Caco-2 (cell line): ENCODE data around the gene CAVIN4. TPM values are rescaled to one million over a fixed set of nuclear protein-coding genes. Genes with fewer than 3 reads are reported as not detected.

Experiments used
- BruUV-seq: library from RNA; stranded (reverse); fragments of 400-500 nt; replicated peaks from 2 replicates; lab custom pipeline; 2021; lab: Mats Ljungman, UMichigan
- CTCF ChIA-PET: fragments of 300-600 bp; sonication (Branson Sonifier 250); formaldehyde crosslinking; loops from one replicate; lab custom pipeline; 2022; ENCODE audit warnings: antibody characterized with exemption; lab: Charles Lee
- POLR2A ChIA-PET: fragments of 300-600 bp; sonication (Branson Sonifier 250); formaldehyde crosslinking; loops from one replicate; lab custom pipeline; 2022; ENCODE audit warnings: antibody characterized with exemption; lab: Charles Lee
- DNase-seq, 2 experiments: peaks; one replicate each; pipeline versions ENCODE4 v3.0.0 to v3.0.0-alpha.2; 2020 to 2022
- H3K27me3 ChIP-seq: replicated peaks from 2 replicates; pipeline ENCODE4 v1.6.0; 2011; ENCODE audit warnings: low read length; ENCODE audit not compliant: control insufficient read depth, insufficient read depth
- H3K36me3 ChIP-seq: 2 replicates; pipeline ENCODE4 v1.5.1; 2011; ENCODE audit warnings: low read length; ENCODE audit not compliant: control insufficient read depth, insufficient read depth
- H3K4me1 ChIP-seq: fragments of 250-450 bp; sonication (Bioruptor Pico); 2 replicates; pipeline ENCODE4 v1.5.1; 2020; ENCODE audit warnings: mild to moderate bottlenecking
- H3K4me3 ChIP-seq: 2 replicates; pipeline ENCODE4 v1.5.1; 2011; ENCODE audit warnings: low read depth, mild to moderate bottlenecking, control low read depth, low read length
- H3K9me3 ChIP-seq: fragments of 250-450 bp; sonication (Bioruptor Pico); 2 replicates; pipeline ENCODE4 v1.5.1; 2020; ENCODE audit warnings: mild to moderate bottlenecking, moderate library complexity
- H3K27ac Mint-ChIP-seq: one replicate; pipeline ENCODE4 v1.8.0; 2022; ENCODE audit warnings: mixed read lengths; ENCODE audit not compliant: unreplicated experiment
- H3K27me3 Mint-ChIP-seq: one replicate; pipeline ENCODE4 v1.8.0; 2022; ENCODE audit warnings: mixed read lengths; ENCODE audit not compliant: insufficient read depth, unreplicated experiment
- H3K36me3 Mint-ChIP-seq: one replicate; pipeline ENCODE4 v1.8.0; 2022; ENCODE audit warnings: mild to moderate bottlenecking, mixed read lengths; ENCODE audit not compliant: insufficient read depth, unreplicated experiment
- H3K4me1 Mint-ChIP-seq: one replicate; pipeline ENCODE4 v1.8.0; 2022; ENCODE audit warnings: low read depth, mixed read lengths; ENCODE audit not compliant: unreplicated experiment
- H3K4me3 Mint-ChIP-seq: one replicate; pipeline ENCODE4 v1.8.0; 2022; ENCODE audit warnings: mild to moderate bottlenecking, moderate library complexity, mixed read lengths; ENCODE audit not compliant: unreplicated experiment
- H3K9me3 Mint-ChIP-seq: one replicate; pipeline ENCODE4 v1.8.0; 2022; ENCODE audit warnings: mixed read lengths; ENCODE audit not compliant: unreplicated experiment
- CTCF ChIP-seq, 2 experiments: fragments of 200-600 bp in 1 of 2; IDR thresholded peaks; 1 replicate in 1 of 2; 2 replicates in 1 of 2; pipeline versions ENCODE4 v1.5.1 to v1.8.0; 2011 to 2022; ENCODE audit warnings: antibody characterized with exemption in 1 of 2, control low read depth in 1 of 2, inconsistent platforms in 1 of 2, low read depth in 1 of 2, low read length in 1 of 2, mild to moderate bottlenecking in 1 of 2, moderate library complexity in 1 of 2; ENCODE audit not compliant: insufficient read depth in 1 of 2, severe bottlenecking in 1 of 2, unreplicated experiment in 1 of 2
- intact Hi-C: fragments of 100-400 bp; cut with micrococcal nuclease; formaldehyde crosslinking; loops from one replicate; pipeline ENCODE4 v1.10.0; 2022; ENCODE audit not compliant: unreplicated experiment
- total RNA-seq: library from RNA; stranded (reverse); gene quantifications from 2 replicates; pipeline ENCODE4 v1.2.3, GENCODE V29; 2022

CAVIN4 gene
- total RNA-seq, 1 experiment from 2014 or later: 1.5 TPM

- POLR2A ChIA-PET: no interaction called here
- BruUV-seq: no TSS peak
- peaks cover 4% of the 10 kb centered on the region for H3K36me3 Mint-ChIP-seq
- intact Hi-C loops: no loop called here
- CTCF ChIA-PET: no interaction called here
- H3K4me3 ChIP-seq: no peak overlapping the region
- no peaks in the 10 kb centered on the region for H3K36me3 ChIP-seq
- H3K27me3 Mint-ChIP-seq: peaks cover 13% of the 10 kb centered on the region
- peaks cover 10% of the 10 kb centered on the region for H3K9me3 Mint-ChIP-seq
- peak; percentile 34 to 53 for DNase-seq
- no peaks in the 10 kb centered on the region for H3K4me1 Mint-ChIP-seq
- no peaks in the 10 kb centered on the region for H3K9me3 ChIP-seq
- TF ChIP-seq CTCF (IDR thresholded peaks at IDR 0.05; ENCODE audit: insufficient read depth in 1 of 2, low read depth in 1 of 2, low read length in 1 of 2, severe bottlenecking in 1 of 2, unreplicated experiment in 1 of 2): no peak
- H3K4me1 ChIP-seq: no peaks in the 10 kb centered on the region
- no peak overlapping the region for H3K27ac Mint-ChIP-seq
- H3K4me3 Mint-ChIP-seq: no peak overlapping the region
- H3K27me3 ChIP-seq: no peaks in the 10 kb centered on the region
Observed at GRCh38 chr9:100637787-100638186, 59.9 kb downstream of the CAVIN4 start.

Other genes with a start within 250 kb of the CAVIN4 start
- gene TEX10, start 225.1 kb upstream of the CAVIN4 start, total RNA-seq: 31.1 and 35.0 TPM in 2 replicates
- 25.9 and 27.7 TPM in 2 replicates for gene MSANTD3, start 150.9 kb upstream of the CAVIN4 start, total RNA-seq
- 2.7 and 4.2 TPM in 2 replicates for gene TMEFF1, start 104.9 kb upstream of the CAVIN4 start, total RNA-seq